HG03575 (cell line): ENCODE results near the gene ALKBH4.

Experiments
- ATAC-seq: cut with Tn5 transposase; IDR thresholded peaks from one replicate; pipeline ENCODE4 v1.9.1; 2021; ENCODE audit not compliant: unreplicated experiment, insufficient number of reproducible peaks, low FRiP score; ENCODE audit errors: extremely low read depth

The ALKBH4 gene

DNA sequence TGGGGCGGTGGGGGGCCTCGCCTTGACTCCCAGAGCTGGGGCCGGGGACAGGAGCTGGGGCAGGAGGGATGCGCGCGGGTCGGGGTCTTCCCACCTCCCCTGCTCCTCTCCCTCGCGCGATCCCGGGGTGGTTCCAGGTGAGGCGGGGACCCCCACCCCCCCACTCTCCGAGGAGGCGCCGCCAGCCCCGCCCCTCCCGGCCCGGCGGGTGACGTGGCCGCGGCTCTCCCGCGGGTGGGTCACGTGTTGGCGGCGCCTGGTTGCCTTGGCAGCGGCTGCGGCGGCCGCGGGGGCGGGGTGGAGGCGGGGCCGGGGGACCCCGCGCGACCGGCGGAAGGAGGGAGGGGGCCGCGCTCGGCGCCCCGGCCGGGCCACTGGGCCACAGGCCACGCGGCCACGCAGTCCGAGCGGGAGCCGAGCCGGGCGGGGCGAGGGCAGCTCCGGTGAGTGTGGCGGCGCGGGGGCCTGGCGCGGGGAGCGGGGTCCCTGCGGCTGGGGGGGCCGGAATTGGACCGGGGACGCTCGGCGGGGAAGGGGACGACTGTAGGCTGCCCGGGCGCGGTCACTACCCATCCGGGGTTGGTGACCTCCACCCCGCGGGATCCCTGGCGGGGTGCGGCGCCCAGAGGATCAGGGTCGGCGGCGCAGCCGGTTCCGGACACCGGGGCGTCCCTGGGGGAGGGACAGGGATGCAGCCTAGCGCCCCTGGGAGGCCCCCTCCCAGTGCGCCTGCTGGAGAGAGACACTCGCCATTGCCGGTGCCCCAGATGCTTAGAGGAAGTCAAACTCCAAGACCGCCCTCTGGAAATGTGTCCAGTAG is 31.2 kb downstream of the ALKBH4 start, which contains the start of gene ORAI2:
TSS of gene ORAI2 (plus strand) at position 357 of the 820 bp plus-strand sequence. CDS start 5,382 bp downstream, outside the sequence.
- ATAC-seq, result no peak

DNA sequence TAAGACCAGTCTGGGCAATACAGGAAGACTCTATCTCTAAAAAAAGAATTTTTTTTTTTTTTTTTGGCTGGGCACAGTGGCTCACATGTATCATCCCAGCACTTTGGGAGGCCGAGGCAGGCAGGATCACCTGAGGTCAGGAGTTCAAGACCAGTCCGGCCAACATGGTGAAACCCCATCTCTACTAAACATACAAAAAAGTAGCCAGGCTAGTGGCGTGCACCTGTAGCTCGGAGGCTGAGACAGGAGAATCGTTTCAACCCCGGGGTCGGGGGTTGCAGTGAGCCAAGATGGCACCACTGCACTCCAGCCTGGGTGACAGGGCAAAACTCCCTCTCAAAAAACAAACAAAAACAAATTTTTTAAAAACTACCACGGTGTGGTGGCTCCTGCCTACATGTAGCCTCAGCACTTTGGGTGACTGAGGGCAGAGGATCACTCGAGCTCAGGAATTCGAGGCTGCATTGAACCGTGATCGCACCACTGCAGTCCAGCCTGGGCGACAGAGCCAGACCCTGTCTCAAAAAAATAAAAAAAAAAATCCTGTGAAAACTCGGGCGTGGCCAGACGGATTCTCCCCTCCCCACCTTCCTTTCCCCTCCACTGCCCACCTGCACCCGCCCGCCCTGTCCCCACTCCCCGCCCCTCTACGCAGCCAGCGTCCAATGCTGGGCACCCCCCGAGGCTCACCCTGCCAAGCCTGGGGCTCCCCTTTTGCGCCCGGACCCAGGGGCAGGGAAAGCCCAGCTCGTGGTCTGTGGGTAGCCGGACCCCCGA is 32.0 kb downstream of the ALKBH4 start:
- ATAC-seq, result no peak

DNA sequence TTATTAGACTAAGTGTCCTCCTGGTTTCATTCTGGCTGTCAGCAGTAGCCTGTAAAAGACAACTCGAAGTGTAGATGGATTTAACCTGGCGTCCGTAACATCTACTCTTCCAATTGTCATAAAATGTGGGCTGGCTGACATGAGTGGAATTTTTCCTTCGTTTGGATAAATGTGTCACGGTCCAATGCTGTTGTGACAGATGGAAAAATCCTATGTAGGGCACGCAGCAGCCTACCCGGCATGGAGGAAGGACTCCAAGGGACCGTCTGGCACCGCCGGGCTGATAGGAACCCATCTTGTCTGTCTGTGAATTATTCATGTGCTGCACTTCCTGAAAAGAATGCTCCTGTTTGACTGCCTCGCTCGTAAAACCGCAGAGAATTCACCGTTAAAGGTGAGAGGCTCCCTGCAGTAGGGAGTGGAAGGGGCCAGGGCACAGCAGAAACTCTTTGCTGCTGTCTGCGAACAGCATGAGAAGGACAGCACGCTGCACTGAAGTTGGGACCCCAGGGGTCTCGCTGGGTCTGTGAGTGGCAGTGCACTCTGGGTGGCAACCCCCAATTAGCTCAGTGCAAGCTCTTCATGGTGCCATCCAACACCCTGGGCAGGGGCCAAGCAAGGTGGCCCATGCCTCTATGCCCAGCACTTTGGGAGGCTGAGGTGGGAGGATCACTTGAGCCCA is 32.9 kb downstream of the ALKBH4 start:
- no peak for ATAC-seq

DNA sequence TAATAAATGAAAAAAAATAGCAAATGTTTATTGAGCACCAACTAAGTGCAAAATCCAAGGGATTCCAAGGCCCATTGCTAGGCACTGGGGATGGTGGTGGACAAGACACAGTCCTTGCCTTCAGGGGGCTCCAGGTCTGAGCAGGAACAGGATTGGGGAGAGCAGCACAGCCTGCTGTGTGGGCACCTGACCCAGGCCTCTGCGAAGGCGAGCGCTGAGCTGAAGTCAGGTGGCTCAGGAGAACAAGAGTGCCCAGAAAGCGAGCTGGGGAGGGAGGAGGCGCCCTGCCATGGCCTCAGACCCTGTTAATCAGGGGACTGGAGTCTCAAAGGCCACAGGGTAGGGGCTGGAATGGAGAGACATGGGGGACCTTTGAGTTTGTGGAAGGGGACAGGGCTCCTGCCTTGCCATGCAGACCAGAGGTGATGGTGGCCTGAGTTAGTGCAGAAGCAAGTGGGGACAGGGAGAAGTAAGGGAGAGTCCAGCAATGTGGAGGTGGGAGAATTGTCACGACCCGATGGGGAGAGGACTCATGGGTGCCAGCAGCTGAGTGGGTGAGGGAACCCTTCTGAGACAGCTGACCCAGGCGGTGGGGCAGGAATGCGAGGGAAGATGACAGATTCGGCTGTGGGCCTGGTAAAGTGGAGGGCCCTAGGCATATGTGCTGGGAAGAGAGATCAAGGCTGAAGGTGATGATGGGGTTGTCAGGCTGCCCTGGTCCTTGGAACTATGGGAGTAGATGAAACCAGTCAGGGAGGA is 35.3 kb downstream of the ALKBH4 start:
- ATAC-seq, result no peak

DNA sequence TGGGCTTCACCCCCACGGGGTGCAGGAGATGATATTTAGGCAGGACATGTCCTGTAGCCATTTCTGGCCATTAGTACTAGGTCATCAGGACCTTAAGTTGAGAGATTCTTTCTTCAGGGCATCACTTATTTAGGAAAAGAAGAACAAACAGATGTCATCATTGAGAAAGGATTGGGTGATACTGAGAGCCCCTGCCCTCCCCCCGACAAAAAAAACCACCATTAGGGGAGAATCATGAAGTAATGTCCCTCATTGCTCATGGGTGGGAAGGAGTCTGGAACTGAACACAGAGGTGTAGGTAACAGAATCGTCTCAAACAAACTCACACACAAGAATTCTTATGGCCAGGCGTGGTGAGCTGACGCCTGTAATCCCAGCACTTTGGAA is 37.7 kb downstream of the ALKBH4 start:
- ATAC-seq, result no peak

DNA sequence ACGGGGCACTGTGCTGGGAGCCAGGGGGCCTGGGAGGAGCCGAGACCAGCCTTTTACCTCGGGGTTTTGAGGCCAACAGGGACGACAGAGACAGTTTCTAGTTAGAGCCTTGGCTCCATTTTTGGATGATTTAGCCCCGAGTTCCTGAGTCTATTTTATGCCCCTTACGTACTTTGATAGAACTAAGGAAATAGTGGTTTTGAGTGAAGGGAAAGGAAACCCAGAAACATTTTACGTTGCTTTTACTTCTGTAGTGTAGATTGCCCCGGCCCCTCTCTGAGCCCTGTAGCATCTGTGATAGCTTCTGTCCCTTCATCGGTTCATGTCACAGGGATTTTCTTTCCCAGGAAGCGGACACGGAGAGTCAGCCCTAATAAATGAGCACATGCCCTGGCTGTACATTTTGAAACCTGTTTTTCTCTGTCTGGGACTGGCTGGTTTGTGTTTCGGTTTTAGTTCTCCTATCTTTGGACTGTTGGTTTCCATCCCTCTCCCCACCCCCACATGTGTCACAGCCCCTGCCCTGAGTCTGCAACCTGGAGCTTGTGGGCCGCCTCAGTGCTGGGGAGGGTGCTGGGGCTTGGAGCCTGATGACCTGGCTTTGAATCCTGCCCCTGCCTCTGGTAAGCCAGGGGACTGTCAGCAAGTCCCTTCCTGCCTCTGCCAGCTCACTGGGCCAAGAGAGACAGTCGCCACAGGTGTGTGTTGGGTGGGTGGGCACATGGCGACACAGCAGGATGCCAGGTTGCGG is 38.2 kb downstream of the ALKBH4 start:
- no peak for ATAC-seq

DNA sequence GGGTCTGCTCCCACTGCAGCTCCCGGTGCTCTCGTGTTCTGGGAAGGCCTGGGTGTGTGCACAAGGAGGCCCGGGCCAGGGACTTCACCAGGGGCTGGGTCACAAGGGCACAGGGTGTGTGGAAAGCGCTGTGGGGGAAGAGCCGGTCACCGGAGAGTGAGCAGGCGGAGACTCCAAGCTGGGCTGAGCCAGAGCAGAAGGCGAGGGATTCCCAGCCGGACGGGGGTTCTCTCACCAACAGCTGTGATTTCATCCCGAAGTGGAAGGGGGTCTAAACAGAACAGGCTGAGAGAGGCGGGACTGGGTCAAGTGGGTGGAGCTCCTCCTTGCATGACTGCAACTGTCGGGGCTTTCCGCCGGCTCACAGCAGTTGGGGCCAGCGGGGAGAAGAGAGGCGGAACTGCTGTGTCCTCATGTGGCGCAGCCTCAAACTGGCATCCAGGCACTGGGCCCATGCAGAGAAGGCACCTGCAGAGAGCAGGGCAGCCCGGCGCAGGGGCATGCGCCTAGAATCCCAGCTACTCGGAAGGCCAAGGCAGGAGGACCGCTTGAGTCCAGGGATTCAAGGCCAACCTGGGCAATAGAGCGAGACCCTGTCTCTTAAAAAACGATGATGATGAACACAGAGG is 38.9 kb downstream of the ALKBH4 start:
- ATAC-seq, result peak; percentile 35

DNA sequence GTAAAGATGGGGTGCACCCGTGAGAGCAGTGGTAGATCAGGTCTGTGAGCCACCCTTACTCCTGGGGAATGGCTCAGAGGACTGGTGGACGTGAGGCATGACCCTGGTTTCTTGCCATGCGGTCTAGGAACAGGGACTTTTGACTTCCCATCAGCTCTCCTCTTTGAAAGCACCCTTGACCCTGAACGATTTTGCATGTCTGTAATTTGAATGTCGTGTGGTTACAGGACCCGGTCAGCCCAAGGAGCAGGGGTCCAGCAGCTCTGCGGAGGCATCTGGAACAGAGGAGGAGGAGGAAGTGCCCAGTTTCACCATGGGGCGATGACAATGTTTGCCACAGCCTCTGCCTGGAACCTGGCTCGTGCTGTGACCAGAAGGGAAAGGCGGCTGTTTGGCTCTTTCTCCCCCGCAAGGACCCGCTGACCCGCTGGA is 39.9 kb downstream of the ALKBH4 start:
- ATAC-seq, result no peak

DNA sequence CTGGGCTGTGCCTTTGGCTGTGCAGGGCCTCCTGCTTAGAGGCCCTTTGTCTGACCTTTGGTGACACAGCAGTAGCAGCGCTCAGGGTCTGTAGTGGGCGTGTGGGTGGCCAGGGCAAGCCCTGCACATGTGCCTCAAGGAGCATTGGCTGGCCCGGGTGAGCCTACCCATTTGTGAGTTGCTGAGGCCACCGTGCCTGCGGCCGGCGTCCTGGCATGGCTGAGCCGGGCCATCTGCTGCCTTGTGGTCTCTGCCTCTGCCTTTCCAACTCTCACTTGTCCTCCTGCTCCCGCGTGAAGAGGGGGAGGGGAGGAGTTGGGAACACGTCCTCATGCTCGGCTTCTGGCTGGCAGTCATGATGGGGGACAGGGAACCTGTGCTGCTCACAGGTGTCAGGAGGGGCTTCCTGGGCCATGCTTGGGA is 40.5 kb downstream of the ALKBH4 start:
- ATAC-seq, result no peak

DNA sequence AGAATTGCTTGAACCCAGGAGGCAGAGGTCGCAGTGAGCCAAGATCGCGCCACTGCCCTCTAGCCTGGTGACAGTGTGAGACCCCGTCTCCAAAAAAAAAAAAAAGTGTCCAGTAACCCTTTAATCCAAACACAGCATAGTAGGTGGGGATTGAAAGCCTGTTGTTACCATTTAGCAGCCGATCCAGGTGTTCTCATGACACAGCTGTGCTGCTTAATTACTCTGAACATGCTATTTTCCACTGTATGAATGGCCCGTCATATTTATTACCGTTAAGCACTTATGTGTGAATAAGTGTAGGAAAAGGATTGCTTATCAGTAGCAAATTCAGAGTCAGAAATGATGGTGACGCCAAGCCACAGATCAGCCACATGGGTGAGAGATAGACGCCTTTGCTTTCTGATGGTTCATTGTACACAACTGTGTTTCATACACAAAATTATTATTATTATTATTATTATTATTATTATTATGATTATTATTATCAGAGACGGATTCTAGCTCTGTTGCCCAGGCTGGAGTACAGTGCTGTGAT is 42.9 kb downstream of the ALKBH4 start:
- no peak for ATAC-seq

DNA sequence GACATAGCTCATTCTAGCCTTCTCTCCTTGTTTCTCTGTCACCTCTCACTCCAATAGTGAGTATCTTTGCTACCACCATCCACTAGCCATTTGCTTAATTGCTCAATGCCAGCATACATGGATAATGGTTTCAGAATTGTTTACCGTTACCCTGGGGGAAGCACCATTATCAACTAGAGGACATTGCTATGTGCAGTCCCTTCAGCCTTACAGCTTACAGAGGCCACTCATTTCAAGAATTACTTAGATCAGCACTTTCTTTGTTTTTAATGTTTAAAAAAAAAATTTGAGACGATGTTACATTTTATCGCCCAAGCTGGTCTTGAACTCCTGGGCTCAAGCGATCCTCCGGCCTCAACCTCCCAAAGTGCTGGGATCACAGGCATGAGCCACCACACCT is 46.1 kb downstream of the ALKBH4 start:
- ATAC-seq, result no peak

DNA sequence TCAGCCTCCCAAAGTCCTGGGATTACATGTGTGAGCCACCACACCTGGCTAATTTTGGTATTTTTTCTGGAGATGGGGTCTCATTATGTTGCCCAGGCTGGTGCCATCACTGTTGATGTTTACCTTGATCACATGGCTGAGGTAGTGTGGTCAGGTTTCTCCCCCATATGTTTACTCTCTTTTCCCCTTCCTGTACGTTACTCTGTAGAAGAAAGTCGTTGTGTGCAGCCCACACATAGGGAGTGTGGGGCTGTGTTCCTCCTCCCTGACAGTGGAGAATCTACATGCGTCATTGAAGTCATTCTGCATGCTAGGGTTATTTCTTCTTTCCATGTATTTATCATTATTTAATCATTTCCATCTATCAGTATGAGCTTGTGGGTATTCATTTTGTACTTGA is 47.6 kb downstream of the ALKBH4 start:
- ATAC-seq, result no peak

DNA sequence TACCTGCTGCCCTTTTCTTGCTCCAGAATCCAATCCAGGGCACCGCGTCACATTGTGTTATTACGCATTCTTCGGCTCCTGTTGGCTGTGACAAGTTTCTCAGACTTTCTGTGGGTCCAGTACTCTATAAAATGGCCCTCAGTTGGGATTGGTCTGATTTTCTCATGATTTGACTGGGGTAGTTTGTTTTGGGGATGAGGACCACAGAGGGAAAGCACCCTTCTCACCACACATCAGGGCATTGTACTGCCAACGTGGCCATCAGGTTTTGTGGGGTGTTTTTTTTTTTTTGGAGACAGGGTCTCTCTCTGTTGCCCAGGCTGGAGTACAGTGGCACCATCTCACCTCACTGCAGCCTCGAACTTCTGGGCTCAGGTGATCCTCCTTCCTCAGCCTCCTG is 48.3 kb downstream of the ALKBH4 start:
- no peak for ATAC-seq

DNA sequence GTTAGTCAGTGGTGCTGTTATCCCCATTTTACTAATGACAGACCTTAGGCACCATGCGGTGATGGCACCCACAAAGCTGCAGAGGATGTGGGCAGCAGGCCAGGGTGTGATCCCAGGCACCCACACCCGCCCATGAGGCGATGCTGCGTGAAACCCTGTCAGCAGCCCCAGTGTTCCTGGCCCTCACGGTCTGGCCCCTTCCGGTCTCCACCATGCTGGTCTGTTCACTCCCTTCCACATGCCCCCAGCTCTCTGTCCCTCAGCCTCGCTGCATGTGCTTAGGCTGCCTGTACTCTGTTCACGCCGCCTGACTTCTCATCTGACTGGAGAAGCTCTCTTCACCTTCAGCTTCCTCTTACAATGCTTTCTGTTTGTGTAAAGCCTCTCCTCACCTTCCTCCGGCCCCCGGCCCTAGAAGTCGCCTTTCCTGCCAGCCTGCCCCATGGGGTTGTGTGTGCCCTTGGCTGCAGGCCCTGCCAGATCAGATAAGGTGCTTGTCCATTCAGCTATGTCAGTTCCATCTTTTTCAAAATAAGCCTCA is 48.9 kb downstream of the ALKBH4 start:
- no peak for ATAC-seq

DNA sequence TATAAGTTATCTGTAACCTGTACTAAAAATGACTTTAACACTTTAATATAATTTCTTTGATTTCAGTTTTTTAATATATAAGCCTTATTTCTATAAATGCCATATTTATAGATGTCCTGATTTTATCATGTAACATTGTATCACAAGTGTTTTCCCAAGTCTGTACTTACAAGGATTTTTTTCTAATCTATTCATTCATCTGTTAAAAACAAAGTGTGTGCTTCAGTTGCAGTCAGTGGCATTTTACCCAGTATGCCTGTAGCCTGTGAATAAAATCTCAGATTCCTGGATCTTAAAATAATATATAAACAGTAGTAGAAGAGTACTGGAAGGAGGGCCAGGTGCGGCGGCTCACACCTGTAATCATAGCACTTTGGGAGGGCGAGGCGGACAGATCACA is 51.1 kb downstream of the ALKBH4 start:
- ATAC-seq, result no peak

DNA sequence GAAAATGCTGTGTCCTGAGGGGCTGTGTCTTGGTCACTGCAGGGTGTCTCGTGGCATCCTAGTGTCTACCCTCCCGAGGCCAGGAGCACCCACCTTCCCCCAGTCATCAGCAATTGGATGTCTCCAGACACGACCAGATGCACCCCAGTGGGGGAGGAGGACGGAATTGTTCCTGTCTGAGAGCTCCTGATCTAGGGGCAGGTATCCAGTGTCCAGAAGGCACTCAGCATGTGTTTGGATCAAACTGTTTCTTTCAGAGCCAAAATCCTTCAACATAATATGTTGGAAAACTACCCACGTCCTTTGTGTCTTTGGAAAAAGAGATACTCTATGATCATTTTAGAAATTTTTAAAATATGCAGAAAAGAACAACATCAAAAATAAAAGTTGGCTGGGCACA is 51.6 kb downstream of the ALKBH4 start:
- no peak for ATAC-seq

DNA sequence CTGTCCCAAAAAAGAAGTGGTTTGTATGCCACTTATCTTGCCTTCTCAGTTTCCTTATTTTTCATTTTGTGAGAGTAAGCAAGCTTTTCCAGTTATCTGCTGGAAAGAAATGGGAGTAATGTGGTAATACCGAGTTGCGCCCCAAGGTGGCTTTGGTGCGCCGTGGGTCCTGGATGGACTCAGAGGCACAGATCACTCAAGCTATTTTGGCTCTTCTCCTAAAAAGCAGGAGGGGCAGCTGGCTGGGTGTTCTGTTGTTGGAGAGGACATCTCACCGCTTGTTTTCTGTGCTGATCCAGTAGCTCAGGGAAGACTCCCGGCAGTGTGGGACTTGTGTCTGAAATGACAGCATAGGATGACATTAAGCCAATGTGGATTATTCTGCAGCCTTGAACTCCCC is 52.1 kb downstream of the ALKBH4 start:
- no peak for ATAC-seq
